ENCODE data around the gene CCR4.

The CCR4 gene

GRCh38 chr3:32948625-32949445 lies 2.6 kb upstream of the CCR4 start:
- H3K4me3 ChIP-seq (ENCODE audit: insufficient read depth, low read depth, low read length): no peak overlapping the region
- no peaks in the 10 kb centered on the region for H3K4me1 ChIP-seq (ENCODE audit: control insufficient read depth, insufficient read depth, low read length)
- H3K27ac ChIP-seq (ENCODE audit: insufficient read depth, low read depth, low read length, poor library complexity, severe bottlenecking): no peak overlapping the region
- 93 to 96% methylated on average over 10 of the region's 10 CpGs for WGBS, 2 experiments
- no peaks in the 10 kb centered on the region for H3K9me3 ChIP-seq (ENCODE audit: control insufficient read depth, low read length)
- no peaks in the 10 kb centered on the region for H3K27me3 ChIP-seq (ENCODE audit: control insufficient read depth, insufficient read depth, low read length, poor library complexity, severe bottlenecking)
- no peaks in the 10 kb centered on the region for H3K36me3 ChIP-seq (ENCODE audit: control insufficient read depth, insufficient read depth, low read length)

- Histone ChIP-seq H3K36me3 (ENCODE audit: control insufficient read depth, insufficient read depth, low read length) (no peaks in the 10 kb centered on the region), H3K27me3 (ENCODE audit: control insufficient read depth, insufficient read depth, low read length, poor library complexity, severe bottlenecking) (no peaks in the 10 kb centered on the region), H3K9me3 (ENCODE audit: control insufficient read depth, low read length) (no peaks in the 10 kb centered on the region), H3K4me3 (ENCODE audit: insufficient read depth, low read depth, low read length) (no peak overlapping the region), H3K27ac (ENCODE audit: insufficient read depth, low read depth, low read length, poor library complexity, severe bottlenecking) (no peak overlapping the region), H3K4me1 (ENCODE audit: control insufficient read depth, insufficient read depth, low read length) (no peaks in the 10 kb centered on the region)
- 93 to 96% methylated on average over 3 of the region's 3 CpGs for WGBS, 2 experiments
Observed at GRCh38 chr3:32950516-32950915, 928 bp upstream of the CCR4 start.

GRCh38 chr3:32952369-32953077 lies 1.1 kb downstream of the CCR4 start:
- H3K27me3 ChIP-seq (ENCODE audit: control insufficient read depth, insufficient read depth, low read length, poor library complexity, severe bottlenecking): no peaks in the 10 kb centered on the region
- no peaks in the 10 kb centered on the region for H3K9me3 ChIP-seq (ENCODE audit: control insufficient read depth, low read length)
- WGBS, 2 experiments: 89 to 90% methylated on average over 11 of the region's 11 CpGs
- no peak overlapping the region for H3K27ac ChIP-seq (ENCODE audit: insufficient read depth, low read depth, low read length, poor library complexity, severe bottlenecking)
- no peaks in the 10 kb centered on the region for H3K4me1 ChIP-seq (ENCODE audit: control insufficient read depth, insufficient read depth, low read length)
- H3K4me3 ChIP-seq (ENCODE audit: insufficient read depth, low read depth, low read length): no peak overlapping the region
- no peaks in the 10 kb centered on the region for H3K36me3 ChIP-seq (ENCODE audit: control insufficient read depth, insufficient read depth, low read length)

GRCh38 chr3:32954506-32954905 lies 3.1 kb downstream of the CCR4 start:
- Histone ChIP-seq H3K27ac (ENCODE audit: insufficient read depth, low read depth, low read length, poor library complexity, severe bottlenecking) (no peak overlapping the region), H3K4me1 (ENCODE audit: control insufficient read depth, insufficient read depth, low read length) (no peaks in the 10 kb centered on the region), H3K27me3 (ENCODE audit: control insufficient read depth, insufficient read depth, low read length, poor library complexity, severe bottlenecking) (no peaks in the 10 kb centered on the region), H3K9me3 (ENCODE audit: control insufficient read depth, low read length) (no peaks in the 10 kb centered on the region), H3K4me3 (ENCODE audit: insufficient read depth, low read depth, low read length) (no peak overlapping the region), H3K36me3 (ENCODE audit: control insufficient read depth, insufficient read depth, low read length) (no peaks in the 10 kb centered on the region)
- WGBS, 2 experiments: 96 to 100% methylated on average over 1 of the region's 1 CpG

- Histone ChIP-seq H3K4me3 (ENCODE audit: insufficient read depth, low read depth, low read length) (no peak overlapping the region), H3K27me3 (ENCODE audit: control insufficient read depth, insufficient read depth, low read length, poor library complexity, severe bottlenecking) (no peaks in the 10 kb centered on the region), H3K27ac (ENCODE audit: insufficient read depth, low read depth, low read length, poor library complexity, severe bottlenecking) (no peak overlapping the region), H3K36me3 (ENCODE audit: control insufficient read depth, insufficient read depth, low read length) (no peaks in the 10 kb centered on the region), H3K9me3 (ENCODE audit: control insufficient read depth, low read length) (no peaks in the 10 kb centered on the region), H3K4me1 (ENCODE audit: control insufficient read depth, insufficient read depth, low read length) (no peaks in the 10 kb centered on the region)
- whole genome bisulfite sequencing, 2 experiments: 93 to 94% methylated on average over 14 of the region's 14 CpGs
Observed at GRCh38 chr3:32956750-32957570, 5.5 kb downstream of the CCR4 start.

GRCh38 chr3:32958509-32958908 lies 7.1 kb downstream of the CCR4 start:
- H3K4me3 ChIP-seq (ENCODE audit: insufficient read depth, low read depth, low read length): no peak overlapping the region
- 91 to 97% methylated on average over 3 of the region's 5 CpGs for WGBS, 2 experiments
- H3K27me3 ChIP-seq (ENCODE audit: control insufficient read depth, insufficient read depth, low read length, poor library complexity, severe bottlenecking): no peaks in the 10 kb centered on the region
- no peak overlapping the region for H3K27ac ChIP-seq (ENCODE audit: insufficient read depth, low read depth, low read length, poor library complexity, severe bottlenecking)
- H3K36me3 ChIP-seq (ENCODE audit: control insufficient read depth, insufficient read depth, low read length): no peaks in the 10 kb centered on the region
- no peaks in the 10 kb centered on the region for H3K4me1 ChIP-seq (ENCODE audit: control insufficient read depth, insufficient read depth, low read length)
- no peaks in the 10 kb centered on the region for H3K9me3 ChIP-seq (ENCODE audit: control insufficient read depth, low read length)

GRCh38 chr3:32959371-32959770 lies 7.9 kb downstream of the CCR4 start:
- 42 to 51% methylated on average over 3 of the region's 3 CpGs for WGBS, 2 experiments
- Histone ChIP-seq H3K27ac (ENCODE audit: insufficient read depth, low read depth, low read length, poor library complexity, severe bottlenecking) (no peak overlapping the region), H3K4me1 (ENCODE audit: control insufficient read depth, insufficient read depth, low read length) (no peaks in the 10 kb centered on the region), H3K36me3 (ENCODE audit: control insufficient read depth, insufficient read depth, low read length) (no peaks in the 10 kb centered on the region), H3K27me3 (ENCODE audit: control insufficient read depth, insufficient read depth, low read length, poor library complexity, severe bottlenecking) (no peaks in the 10 kb centered on the region), H3K4me3 (ENCODE audit: insufficient read depth, low read depth, low read length) (no peak overlapping the region), H3K9me3 (ENCODE audit: control insufficient read depth, low read length) (no peaks in the 10 kb centered on the region)

GRCh38 chr3:32960404-32961170 lies 9.1 kb downstream of the CCR4 start:
- Histone ChIP-seq H3K36me3 (ENCODE audit: control insufficient read depth, insufficient read depth, low read length) (no peaks in the 10 kb centered on the region), H3K27me3 (ENCODE audit: control insufficient read depth, insufficient read depth, low read length, poor library complexity, severe bottlenecking) (no peaks in the 10 kb centered on the region), H3K4me1 (ENCODE audit: control insufficient read depth, insufficient read depth, low read length) (no peaks in the 10 kb centered on the region), H3K27ac (ENCODE audit: insufficient read depth, low read depth, low read length, poor library complexity, severe bottlenecking) (no peak overlapping the region), H3K9me3 (ENCODE audit: control insufficient read depth, low read length) (no peaks in the 10 kb centered on the region), H3K4me3 (ENCODE audit: insufficient read depth, low read depth, low read length) (no peak overlapping the region)
- 95% methylated on average over 4 of the region's 4 CpGs for WGBS, 2 experiments

GRCh38 chr3:32961189-32961715 lies 9.8 kb downstream of the CCR4 start:
- Histone ChIP-seq H3K4me3 (ENCODE audit: insufficient read depth, low read depth, low read length) (no peak overlapping the region), H3K36me3 (ENCODE audit: control insufficient read depth, insufficient read depth, low read length) (no peaks in the 10 kb centered on the region), H3K27ac (ENCODE audit: insufficient read depth, low read depth, low read length, poor library complexity, severe bottlenecking) (no peak overlapping the region), H3K4me1 (ENCODE audit: control insufficient read depth, insufficient read depth, low read length) (no peaks in the 10 kb centered on the region), H3K9me3 (ENCODE audit: control insufficient read depth, low read length) (no peaks in the 10 kb centered on the region), H3K27me3 (ENCODE audit: control insufficient read depth, insufficient read depth, low read length, poor library complexity, severe bottlenecking) (no peaks in the 10 kb centered on the region)
- 90 to 92% methylated on average over 4 to 5 of the region's 5 CpGs for WGBS, 2 experiments

Data from ectodermal cell (in vitro differentiated cells).